Measurements from ENCODE around the gene HSPG2.

The HSPG2 gene

DNA sequence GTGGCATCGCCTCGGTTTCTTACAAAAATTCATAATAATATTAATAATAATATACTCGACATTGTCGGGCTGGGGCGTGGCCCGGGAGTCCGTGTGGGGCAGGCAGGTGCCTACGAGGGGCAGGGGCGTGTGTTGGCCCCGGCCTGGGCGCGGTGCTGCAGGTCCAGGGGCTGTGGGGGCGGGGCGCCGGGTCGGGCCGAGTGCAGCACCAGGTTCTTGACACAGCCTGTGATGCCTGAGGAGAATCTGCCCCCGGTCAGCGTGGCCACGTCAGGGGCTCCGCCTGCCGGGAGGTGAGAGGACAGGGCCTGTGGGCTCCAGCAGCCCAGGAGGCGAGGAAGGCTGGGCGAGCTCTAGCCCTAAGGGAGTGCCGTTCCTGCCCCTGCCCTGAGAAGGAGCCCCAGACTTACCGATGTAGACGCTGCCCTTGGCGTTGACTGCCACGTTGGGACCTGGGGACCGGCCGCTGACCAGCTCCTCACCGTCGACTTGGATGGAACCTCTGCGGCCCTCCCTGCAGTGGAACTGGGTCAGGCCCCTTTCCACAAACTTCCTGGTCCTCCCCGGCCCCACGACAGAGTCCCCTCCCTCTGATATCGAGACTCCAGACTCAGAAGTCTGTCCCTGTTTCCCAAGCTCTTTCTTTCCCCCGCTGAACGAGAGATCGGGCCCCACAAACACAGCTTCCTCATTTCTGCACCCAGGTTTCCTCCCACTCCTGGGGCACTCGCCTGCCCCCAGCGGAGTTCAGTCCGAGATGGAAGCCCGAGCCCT lies 113.7 kb downstream of the HSPG2 start:
- Histone ChIP-seq H2AFZ (no peak overlapping the region), H3K4me1 (no peaks in the 10 kb centered on the region), H3K36me3 (ENCODE audit: control insufficient read depth, insufficient read depth, low read length) (no peaks in the 10 kb centered on the region), H3K9ac (no peak overlapping the region), H3K4me3 (ENCODE audit: low read depth, low read length) (no peak overlapping the region), H3K27ac (no peak overlapping the region), H3K79me2 (no peaks in the 10 kb centered on the region), H3K9me3 (ENCODE audit: control insufficient read depth, low read length) (no peaks in the 10 kb centered on the region), H3K4me2 (ENCODE audit: low read length) (no peak overlapping the region), H3K27me3 (ENCODE audit: control insufficient read depth, insufficient read depth, low read length) (no peaks in the 10 kb centered on the region)
- TF ChIP-seq, protein P1, sequence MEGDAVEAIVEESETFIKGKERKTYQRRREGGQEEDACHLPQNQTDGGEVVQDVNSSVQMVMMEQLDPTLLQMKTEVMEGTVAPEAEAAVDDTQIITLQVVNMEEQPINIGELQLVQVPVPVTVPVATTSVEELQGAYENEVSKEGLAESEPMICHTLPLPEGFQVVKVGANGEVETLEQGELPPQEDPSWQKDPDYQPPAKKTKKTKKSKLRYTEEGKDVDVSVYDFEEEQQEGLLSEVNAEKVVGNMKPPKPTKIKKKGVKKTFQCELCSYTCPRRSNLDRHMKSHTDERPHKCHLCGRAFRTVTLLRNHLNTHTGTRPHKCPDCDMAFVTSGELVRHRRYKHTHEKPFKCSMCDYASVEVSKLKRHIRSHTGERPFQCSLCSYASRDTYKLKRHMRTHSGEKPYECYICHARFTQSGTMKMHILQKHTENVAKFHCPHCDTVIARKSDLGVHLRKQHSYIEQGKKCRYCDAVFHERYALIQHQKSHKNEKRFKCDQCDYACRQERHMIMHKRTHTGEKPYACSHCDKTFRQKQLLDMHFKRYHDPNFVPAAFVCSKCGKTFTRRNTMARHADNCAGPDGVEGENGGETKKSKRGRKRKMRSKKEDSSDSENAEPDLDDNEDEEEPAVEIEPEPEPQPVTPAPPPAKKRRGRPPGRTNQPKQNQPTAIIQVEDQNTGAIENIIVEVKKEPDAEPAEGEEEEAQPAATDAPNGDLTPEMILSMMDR (IDR thresholded peaks at IDR 0.05), result no peak

DNA sequence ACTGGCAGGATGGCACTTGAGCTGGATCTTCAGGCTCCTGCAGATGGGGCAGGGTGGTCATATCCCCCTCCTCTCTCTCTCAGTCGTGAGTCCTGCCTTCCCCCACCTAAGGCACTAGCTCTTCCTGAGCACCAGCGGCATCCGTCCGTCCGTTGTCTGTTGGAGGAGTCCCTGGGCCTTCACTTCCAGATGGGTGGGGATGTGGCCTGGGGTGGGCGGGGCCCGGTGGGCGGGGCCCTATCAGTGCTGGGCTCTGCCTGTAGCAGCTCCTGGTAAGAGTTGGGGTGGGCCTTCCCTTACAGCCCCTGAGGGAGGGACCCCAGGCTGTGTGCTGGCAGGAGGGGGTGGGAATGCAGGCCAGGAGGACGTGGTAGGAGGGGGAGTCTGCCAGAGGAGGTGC lies 114.8 kb downstream of the HSPG2 start:
- Histone ChIP-seq H3K36me3 (ENCODE audit: control insufficient read depth, insufficient read depth, low read length) (no peaks in the 10 kb centered on the region), H3K4me1 (no peaks in the 10 kb centered on the region), H2AFZ (no peak overlapping the region), H3K9me3 (ENCODE audit: control insufficient read depth, low read length) (no peaks in the 10 kb centered on the region), H3K4me2 (ENCODE audit: low read length) (no peak overlapping the region), H3K27ac (no peak overlapping the region), H3K79me2 (no peaks in the 10 kb centered on the region), H3K27me3 (ENCODE audit: control insufficient read depth, insufficient read depth, low read length) (no peaks in the 10 kb centered on the region), H3K4me3 (ENCODE audit: low read depth, low read length) (no peak overlapping the region), H3K9ac (no peak overlapping the region)
- TF ChIP-seq, protein P1 (IDR thresholded peaks at IDR 0.05), result no peak

DNA sequence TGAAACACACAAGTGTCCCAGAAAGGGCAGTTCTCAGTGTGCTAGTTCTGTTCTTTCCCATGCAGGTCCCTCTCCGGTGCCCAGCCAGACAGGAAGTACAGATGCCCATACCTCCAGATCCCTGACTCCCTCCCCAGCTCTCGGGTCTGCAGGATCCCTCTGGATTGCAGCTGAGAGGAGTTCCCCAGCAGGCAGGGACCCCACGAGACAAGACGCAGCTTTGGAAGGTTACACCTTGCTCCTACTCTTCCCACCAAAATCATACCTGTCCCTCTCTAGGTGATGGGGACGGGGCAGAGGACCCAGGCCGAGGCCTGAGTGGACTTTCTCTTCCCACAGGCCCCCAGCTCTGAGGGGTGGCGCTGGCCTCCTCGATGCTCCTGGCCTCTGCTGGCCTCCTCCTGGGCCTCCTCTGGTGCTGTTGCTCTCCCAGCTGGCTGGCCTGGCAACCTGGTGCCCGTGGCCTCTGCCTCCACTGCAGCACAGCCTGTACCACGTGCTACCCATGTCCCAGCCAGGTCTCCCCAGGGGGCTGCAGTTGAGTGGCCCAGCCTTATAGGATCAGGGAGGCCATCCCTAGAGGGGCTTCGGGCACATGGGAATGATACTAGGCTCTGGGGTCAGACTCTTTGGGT lies 115.6 kb downstream of the HSPG2 start:
- Histone ChIP-seq H3K4me3 (ENCODE audit: low read depth, low read length) (no peak overlapping the region), H3K27ac (no peak overlapping the region), H3K79me2 (no peaks in the 10 kb centered on the region), H3K27me3 (ENCODE audit: control insufficient read depth, insufficient read depth, low read length) (no peaks in the 10 kb centered on the region), H3K36me3 (ENCODE audit: control insufficient read depth, insufficient read depth, low read length) (no peaks in the 10 kb centered on the region), H3K4me1 (no peaks in the 10 kb centered on the region), H2AFZ (no peak overlapping the region), H3K9ac (no peak overlapping the region), H3K9me3 (ENCODE audit: control insufficient read depth, low read length) (no peaks in the 10 kb centered on the region), H3K4me2 (ENCODE audit: low read length) (no peak overlapping the region)
- TF ChIP-seq, protein P1 (IDR thresholded peaks at IDR 0.05), result no peak

DNA sequence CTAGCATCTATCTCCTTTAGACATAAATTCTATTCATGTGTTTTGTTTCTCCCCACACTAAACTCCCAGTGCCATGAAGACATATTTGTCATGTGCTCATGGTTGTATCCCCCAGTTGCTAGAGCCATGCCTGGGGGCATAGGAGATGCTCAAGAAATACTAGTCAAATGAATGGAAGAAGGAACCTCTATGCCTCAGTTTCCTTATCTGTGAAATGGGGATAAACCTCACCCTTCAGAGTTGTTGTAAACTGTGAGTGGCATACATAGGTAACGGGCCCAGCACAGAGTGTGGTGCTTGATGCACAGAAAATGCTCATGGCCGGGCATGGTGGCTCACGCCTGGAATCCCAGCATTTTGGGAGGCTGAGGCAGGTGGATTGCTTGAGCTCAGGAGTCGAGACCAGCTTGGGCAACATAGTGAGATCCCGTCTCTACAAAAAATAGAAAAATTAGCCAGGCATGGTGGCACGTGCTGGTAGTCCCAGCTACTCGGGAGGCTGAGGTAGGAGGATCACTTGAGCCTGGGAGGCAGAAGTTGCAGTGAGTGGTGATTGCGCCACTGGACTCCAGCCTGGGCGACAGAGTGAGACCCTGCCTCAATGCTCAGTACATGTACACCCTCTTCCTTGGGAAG lies 116.4 kb downstream of the HSPG2 start:
- H3K27me3 ChIP-seq (ENCODE audit: control insufficient read depth, insufficient read depth, low read length), result no peaks in the 10 kb centered on the region
- H3K4me3 ChIP-seq (ENCODE audit: low read depth, low read length), result no peak overlapping the region
- no peaks in the 10 kb centered on the region for H3K79me2 ChIP-seq
- no peaks in the 10 kb centered on the region for H3K4me1 ChIP-seq
- TF ChIP-seq, protein P1 (IDR thresholded peaks at IDR 0.05), result no peak
- H3K4me2 ChIP-seq (ENCODE audit: low read length), result no peak overlapping the region
- H3K27ac ChIP-seq, result no peak overlapping the region
- H3K9ac ChIP-seq, result no peak overlapping the region
- H2AFZ ChIP-seq, result no peak overlapping the region
- no peaks in the 10 kb centered on the region for H3K9me3 ChIP-seq (ENCODE audit: control insufficient read depth, low read length)
- no peaks in the 10 kb centered on the region for H3K36me3 ChIP-seq (ENCODE audit: control insufficient read depth, insufficient read depth, low read length)
